HG03175 (cell line): ENCODE measurements around the gene DAPK1.

Source experiments
- ATAC-seq: cut with Tn5 transposase; IDR thresholded peaks from one replicate; pipeline ENCODE4 v1.9.1; 2021; ENCODE audit warnings: mild to moderate bottlenecking, moderate library complexity; ENCODE audit not compliant: unreplicated experiment

Gene DAPK1

GRCh38 chr9:87609002-87609401, 111.3 kb downstream of the DAPK1 start:
- no peak for ATAC-seq

- ATAC-seq: no peak
Measured at GRCh38 chr9:87609486-87609885, 111.8 kb downstream of the DAPK1 start.

GRCh38 chr9:87610200-87611155, 112.8 kb downstream of the DAPK1 start:
- ATAC-seq: no peak

- no peak for ATAC-seq
Measured at GRCh38 chr9:87611776-87612175, 114.1 kb downstream of the DAPK1 start.

- no peak for ATAC-seq
Measured at GRCh38 chr9:87612536-87612935, 114.9 kb downstream of the DAPK1 start.

- no peak for ATAC-seq
Measured at GRCh38 chr9:87613265-87614111, 115.8 kb downstream of the DAPK1 start.

- no peak for ATAC-seq
Measured at GRCh38 chr9:87614397-87614796, 116.7 kb downstream of the DAPK1 start.

- ATAC-seq: no peak
Measured at GRCh38 chr9:87615136-87615535, 117.5 kb downstream of the DAPK1 start.

- ATAC-seq: no peak
Measured at GRCh38 chr9:87615547-87616148, 118.0 kb downstream of the DAPK1 start.

GRCh38 chr9:87618226-87618625, 120.6 kb downstream of the DAPK1 start:
- no peak for ATAC-seq

GRCh38 chr9:87618931-87619330, 121.3 kb downstream of the DAPK1 start:
- ATAC-seq: no peak

- no peak for ATAC-seq
Measured at GRCh38 chr9:87619346-87619745, 121.7 kb downstream of the DAPK1 start.

GRCh38 chr9:87620731-87621322, 123.2 kb downstream of the DAPK1 start:
- ATAC-seq: no peak

- no peak for ATAC-seq
Measured at GRCh38 chr9:87622098-87622497, 124.4 kb downstream of the DAPK1 start.

GRCh38 chr9:87622923-87623322, 125.3 kb downstream of the DAPK1 start:
- no peak for ATAC-seq

GRCh38 chr9:87628346-87628745, 130.7 kb downstream of the DAPK1 start:
- no peak for ATAC-seq

- no peak for ATAC-seq
Measured at GRCh38 chr9:87629104-87629503, 131.4 kb downstream of the DAPK1 start.

GRCh38 chr9:87630266-87630665, 132.6 kb downstream of the DAPK1 start:
- no peak for ATAC-seq

GRCh38 chr9:87630846-87631245, 133.2 kb downstream of the DAPK1 start:
- ATAC-seq: no peak

- ATAC-seq: no peak
Measured at GRCh38 chr9:87635656-87636501, 138.2 kb downstream of the DAPK1 start.
